IMR-90 (cell line): ENCODE results near the gene COMMD8. TPM values are rescaled to one million over a fixed set of nuclear protein-coding genes. Genes with fewer than 3 reads are reported as not detected.

ENCODE experiments used
- ATAC-seq: fragments of 200-7000 bp; cut with Tn5 transposase; 2 replicates; pipeline ENCODE4 v1.9.1; 2020; ENCODE audit warnings: low read depth, mild to moderate bottlenecking, moderate library complexity
- BruUV-seq: library from RNA; stranded (reverse); fragments of 400-500 nt; replicated peaks from 2 replicates; lab custom pipeline; 2021; lab: Mats Ljungman, UMichigan
- CTCF ChIA-PET: fragments of 300-600 bp; formaldehyde crosslinking; extraction: SDS; loops from one replicate; lab custom pipeline; 2021; ENCODE audit warnings: antibody characterized with exemption; lab: Yijun Ruan, JAX
- POLR2A ChIA-PET: fragments of 300-600 bp; sonication (Branson Sonifier 250); formaldehyde crosslinking; loops from one replicate; lab custom pipeline; 2022; ENCODE audit warnings: antibody characterized with exemption; ENCODE audit not compliant: unreplicated experiment; lab: Charles Lee
- DNase-seq: peaks from one replicate; pipeline ENCODE4 v3.0.0; 2013
- H2AFZ ChIP-seq: replicated peaks from 2 replicates; pipeline ENCODE3; 2013; ENCODE audit warnings: low read length, mild to moderate bottlenecking; ENCODE audit not compliant: poor library complexity
- H2AK5ac ChIP-seq: 2 replicates; pipeline ENCODE4 v1.6.1; 2013; ENCODE audit warnings: low read depth, low read length, inconsistent platforms
- H2AK9ac ChIP-seq: replicated peaks from 2 replicates; pipeline ENCODE3; 2013; ENCODE audit warnings: mild to moderate bottlenecking, low read depth, low read length, moderate library complexity; ENCODE audit not compliant: poor library complexity
- H2BK120ac ChIP-seq: 2 replicates; pipeline ENCODE4 v1.6.1; 2013; ENCODE audit warnings: low read depth, low read length, inconsistent platforms
- H2BK15ac ChIP-seq: 3 replicates; pipeline ENCODE4 v1.6.1; 2013; ENCODE audit warnings: low read depth, low read length, inconsistent platforms
- H2BK20ac ChIP-seq: 2 replicates; pipeline ENCODE4 v1.6.1; 2013; ENCODE audit warnings: low read depth, mild to moderate bottlenecking, inconsistent platforms, low read length, moderate library complexity
- H2BK5ac ChIP-seq: 2 replicates; pipeline ENCODE4 v1.6.1; 2013; ENCODE audit warnings: mild to moderate bottlenecking, low read depth, low read length, inconsistent platforms; ENCODE audit not compliant: poor library complexity, severe bottlenecking
- H3K14ac ChIP-seq: replicated peaks from 2 replicates; pipeline ENCODE4 v1.6.1; 2013; ENCODE audit warnings: low read depth, low read length, inconsistent platforms
- H3K18ac ChIP-seq: 2 replicates; pipeline ENCODE4 v1.6.1; 2013; ENCODE audit warnings: low read depth, low read length, control low read depth
- H3K23ac ChIP-seq: 2 replicates; pipeline ENCODE4 v1.6.1; 2013; ENCODE audit warnings: low read depth, low read length, inconsistent platforms
- H3K27ac ChIP-seq: 2 replicates; pipeline ENCODE4 v1.5.1; 2013; ENCODE audit warnings: mild to moderate bottlenecking, control low read depth, low read length; ENCODE audit not compliant: insufficient read depth
- H3K27me3 ChIP-seq: 2 replicates; pipeline ENCODE4 v1.6.1; 2013; ENCODE audit warnings: low read length; ENCODE audit not compliant: control insufficient read depth, insufficient read depth
- H3K36me3 ChIP-seq: 2 replicates; pipeline ENCODE4 v1.6.1; 2013; ENCODE audit warnings: low read length, mixed read lengths; ENCODE audit not compliant: control insufficient read depth, insufficient read depth
- H3K4ac ChIP-seq: 2 replicates; pipeline ENCODE4 v1.6.1; 2013; ENCODE audit warnings: low read depth, low read length, inconsistent platforms
- H3K4me1 ChIP-seq: 2 replicates; pipeline ENCODE4 v1.6.1; 2013; ENCODE audit warnings: low read length, mixed read lengths; ENCODE audit not compliant: control insufficient read depth, insufficient read depth
- H3K4me2 ChIP-seq: 2 replicates; pipeline ENCODE4 v1.6.1; 2013; ENCODE audit warnings: low read depth, mild to moderate bottlenecking, control low read depth, low read length, moderate library complexity
- H3K4me3 ChIP-seq: 2 replicates; pipeline ENCODE4 v1.5.1; 2013; ENCODE audit warnings: low read depth, mild to moderate bottlenecking, control low read depth, low read length, moderate library complexity; ENCODE audit not compliant: insufficient read depth
- H3K56ac ChIP-seq: 2 replicates; pipeline ENCODE4 v1.6.1; 2013; ENCODE audit warnings: low read length, inconsistent platforms; ENCODE audit not compliant: insufficient read depth; ENCODE audit errors: extremely low read depth
- H3K79me1 ChIP-seq, 2 experiments: 2 replicates each; pipeline ENCODE4 v1.6.1; 2013; ENCODE audit warnings: low read length in 2 of 2, inconsistent platforms in 1 of 2, low read depth in 1 of 2
- H3K9ac ChIP-seq: 2 replicates; pipeline ENCODE4 v1.6.1; 2013; ENCODE audit warnings: low read depth, low read length, control low read depth
- H3K9me1 ChIP-seq: 2 replicates; pipeline ENCODE4 v1.6.1; 2013; ENCODE audit warnings: low read length, inconsistent platforms; ENCODE audit not compliant: insufficient read depth
- H3K9me3 ChIP-seq: 2 replicates; pipeline ENCODE4 v1.6.1; 2013; ENCODE audit warnings: low read length; ENCODE audit not compliant: control insufficient read depth, insufficient read depth
- H4K20me1 ChIP-seq: 2 replicates; pipeline ENCODE4 v1.6.1; 2013; ENCODE audit warnings: low read length, inconsistent platforms; ENCODE audit not compliant: insufficient read depth
- H4K5ac ChIP-seq: 2 replicates; pipeline ENCODE4 v1.6.1; 2013; ENCODE audit warnings: mild to moderate bottlenecking, low read depth, low read length, control low read depth
- H4K8ac ChIP-seq, 2 experiments: 2 replicates each; pipeline ENCODE4 v1.6.1; 2013; ENCODE audit warnings: low read depth in 2 of 2, low read length in 2 of 2, control low read depth in 1 of 2, inconsistent platforms in 1 of 2
- H4K91ac ChIP-seq: 2 replicates; pipeline ENCODE4 v1.6.1; 2013; ENCODE audit warnings: low read depth, low read length, inconsistent platforms; ENCODE audit not compliant: insufficient read depth
- BHLHE40 ChIP-seq: fragments of 150-350 bp; IDR thresholded peaks from 2 replicates; pipeline ENCODE4 v1.6.1; 2016; ENCODE audit warnings: mild to moderate bottlenecking, low read depth, low read length
- CEBPB ChIP-seq: IDR thresholded peaks from 2 replicates; pipeline ENCODE4 v1.6.1; 2012; ENCODE audit warnings: low read depth, low read length, improper control_type of control experiment
- CHD1 ChIP-seq: IDR thresholded peaks from 2 replicates; pipeline ENCODE4 v1.6.1; 2012; ENCODE audit warnings: low read depth, low read length, improper control_type of control experiment
- CTCF ChIP-seq: conservative IDR thresholded peaks from 2 replicates; pipeline ENCODE4 v1.5.1; 2012; ENCODE audit warnings: mild to moderate bottlenecking, low read depth, low read length, improper control_type of control experiment
- ELK1 ChIP-seq: fragments of 150-350 bp; IDR thresholded peaks from 2 replicates; pipeline ENCODE4 v1.6.1; 2016; ENCODE audit warnings: low read depth, mild to moderate bottlenecking, low read length, moderate library complexity, borderline replicate concordance
- FOS ChIP-seq: fragments of 150-350 bp; IDR thresholded peaks from 2 replicates; pipeline ENCODE4 v1.6.1; 2016; ENCODE audit warnings: low read depth, low read length
- MAFK ChIP-seq: IDR thresholded peaks from 2 replicates; pipeline ENCODE4 v1.6.1; 2012; ENCODE audit warnings: low read depth, low read length, improper control_type of control experiment
- MAZ ChIP-seq: IDR thresholded peaks from 2 replicates; pipeline ENCODE4 v1.6.1; 2012; ENCODE audit warnings: low read depth, mild to moderate bottlenecking, low read length, improper control_type of control experiment, moderate library complexity, borderline replicate concordance
- MXI1 ChIP-seq: IDR thresholded peaks from 2 replicates; pipeline ENCODE4 v1.6.1; 2012; ENCODE audit warnings: low read depth, mild to moderate bottlenecking, low read length, moderate library complexity, borderline replicate concordance
- NFE2L2 ChIP-seq: fragments of 150-350 bp; IDR thresholded peaks from 2 replicates; pipeline ENCODE4 v1.6.1; 2016; ENCODE audit warnings: low read depth, mild to moderate bottlenecking, low read length
- POLR2A ChIP-seq: IDR thresholded peaks from 2 replicates; pipeline ENCODE4 v1.6.1; 2012; ENCODE audit warnings: mild to moderate bottlenecking, low read depth, low read length
- RAD21 ChIP-seq: IDR thresholded peaks from 2 replicates; pipeline ENCODE4 v1.6.1; 2012; ENCODE audit warnings: low read length, improper control_type of control experiment
- RCOR1 ChIP-seq: IDR thresholded peaks from 2 replicates; pipeline ENCODE4 v1.6.1; 2012; ENCODE audit warnings: mild to moderate bottlenecking, low read length, improper control_type of control experiment; ENCODE audit not compliant: insufficient replicate concordance
- RFX5 ChIP-seq: IDR thresholded peaks from 2 replicates; pipeline ENCODE4 v1.8.0; 2012; ENCODE audit warnings: low read depth, mild to moderate bottlenecking, low read length, moderate library complexity
- SMC3 ChIP-seq: fragments of 150-350 bp; IDR thresholded peaks from 2 replicates; pipeline ENCODE4 v1.6.1; 2016; ENCODE audit warnings: low read depth, mild to moderate bottlenecking, antibody characterized with exemption, low read length, moderate library complexity
- USF2 ChIP-seq: fragments of 150-350 bp; IDR thresholded peaks from 2 replicates; pipeline ENCODE4 v1.6.1; 2017; ENCODE audit warnings: mild to moderate bottlenecking, antibody characterized with exemption, low read length, low read depth
- WGBS, 2 experiments: methylation state at CpG; one replicate each; pipeline versions ENCODE4 v1.1.5 to v1.1.7; 2013; ENCODE audit warnings: missing lambda C conversion rate in 2 of 2; ENCODE audit not compliant: insufficient read length in 1 of 2; ENCODE audit errors: extremely low coverage in 2 of 2; 5-methylcytosine and 5-hydroxymethylcytosine counted together
- dilution Hi-C: fragments of 300-500 bp; cut with HindIII; formaldehyde crosslinking; loops from one replicate; pipeline ENCODE4 v1.14.3; 2018; ENCODE audit warnings: low sequenced_read_pairs; ENCODE audit not compliant: unreplicated experiment
- in situ Hi-C: fragments of 300-500 bp; cut with MboI; formaldehyde crosslinking; loops from 3 replicates; pipeline ENCODE4 v1.14.3; 2019; ENCODE audit warnings: low sequenced_read_pairs, inconsistent platforms, mixed read lengths
- intact Hi-C: fragments of 100-400 bp; cut with micrococcal nuclease; formaldehyde crosslinking; loops from 2 replicates; pipeline ENCODE4 v1.10.0; 2022
- polyA plus RNA-seq, 3 experiments: library from polyadenylated mRNA; depleted of rRNA; stranded (reverse); fragments of >200 nt; gene quantifications; 2 replicates each; pipeline ENCODE4 v1.2.3, GENCODE V29; 2012; ENCODE audit warnings: low replicate concordance in 1 of 3
- total RNA-seq: library from RNA; depleted of rRNA; stranded (reverse); fragments of >200 nt; gene quantifications from 2 replicates; pipeline ENCODE4 v1.2.3, GENCODE V29; 2012

Gene COMMD8
- total and polyA plus RNA-seq, 2 of the 4 experiments (the other 2 are of a cell fraction) = 12.5 to 12.6 TPM

- H3K79me1 ChIP-seq = no peaks in the 10 kb centered on the region; a peak in 1 of 4 replicates
- no peaks in the 10 kb centered on the region for H3K4me1 ChIP-seq
- no peak overlapping the region for H3K18ac ChIP-seq
- H3K23ac ChIP-seq = no peak overlapping the region
- no peak overlapping the region for H4K91ac ChIP-seq
- no peak overlapping the region for H2BK20ac ChIP-seq
- no peak overlapping the region for H2BK15ac ChIP-seq
- no peak overlapping the region for H3K4me3 ChIP-seq
- TF ChIP-seq FOS (no peak), CEBPB (no peak), RFX5 (no peak), CTCF (no peak), RAD21 (no peak), SMC3 (no peak), CHD1 (no peak), BHLHE40 (no peak), MAZ (no peak), ELK1 (no peak), NFE2L2 (no peak), USF2 (no peak), POLR2A (no peak), RCOR1 (no peak), MXI1 (no peak), MAFK (no peak)
- no peak overlapping the region for H3K4me2 ChIP-seq
- no peak for ATAC-seq
- no CpG with 5 or more reads among the region's 5 CpGs for WGBS, 2 experiments
- ChIA-PET CTCF (interaction anchor here (0.5 to 1.1 kb wide), 2 partner anchors 11 to 17 kb away, joined by 3 read pairs; no protein-coding TSS in a partner anchor), POLR2A (no interaction called here)
- no peak overlapping the region for H3K4ac ChIP-seq
- no peak overlapping the region for H3K9ac ChIP-seq
- in situ Hi-C loops (no loop called here), dilution Hi-C loops (no loop called here), intact Hi-C loops (loop anchor here (10.0 kb wide), 1 partner anchor 138 kb away; no protein-coding TSS in a partner anchor)
- no peaks in the 10 kb centered on the region for H3K9me3 ChIP-seq
- H2AK9ac ChIP-seq = no peak overlapping the region
- H3K27ac ChIP-seq = no peak overlapping the region
- no peak for DNase-seq
- no peak overlapping the region for H3K56ac ChIP-seq
- no peaks in the 10 kb centered on the region for H3K9me1 ChIP-seq
- H2AK5ac ChIP-seq = no peak overlapping the region
- H4K8ac ChIP-seq = no peak overlapping the region
- H3K14ac ChIP-seq = no peak overlapping the region
- H2AFZ ChIP-seq = no peak overlapping the region
- H4K20me1 ChIP-seq = no peaks in the 10 kb centered on the region
- H4K5ac ChIP-seq = no peak overlapping the region
- no TSS peak for BruUV-seq
- H2BK5ac ChIP-seq = no peak overlapping the region
- no peaks in the 10 kb centered on the region for H3K36me3 ChIP-seq
- H3K27me3 ChIP-seq = no peaks in the 10 kb centered on the region
- H2BK120ac ChIP-seq = no peak overlapping the region
Measured at GRCh38 chr4:47442980-47443379, 20.5 kb downstream of the COMMD8 start.
